Measurements from ENCODE around the gene VAV3. TPM values are rescaled to one million over a fixed set of nuclear protein-coding genes. Genes with fewer than 3 reads are reported as not detected.

The VAV3 gene
- total RNA-seq, 2 donors from 2014 or later: 73.0 to 135 TPM

GRCh38 chr1:107649023-107649422 is 316.0 kb downstream of the VAV3 start:
- no peaks in the 10 kb centered on the region for H3K9me3 ChIP-seq
- H3K4me3 ChIP-seq: no peak overlapping the region
- no peak for DNase-seq
- TF ChIP-seq CTCF (IDR thresholded peaks at IDR 0.05): no peak
- H3K27me3 ChIP-seq: no peaks in the 10 kb centered on the region
- H3K9ac ChIP-seq (ENCODE audit: low read depth in 2 of 2, low read length in 2 of 2): no peak overlapping the region
- intact Hi-C loops (cut with DNase I): no loop called here
- H3K27ac ChIP-seq: no peak overlapping the region
- H3K4me1 ChIP-seq: no peaks in the 10 kb centered on the region
- H3K36me3 ChIP-seq: no peaks in the 10 kb centered on the region

DNA sequence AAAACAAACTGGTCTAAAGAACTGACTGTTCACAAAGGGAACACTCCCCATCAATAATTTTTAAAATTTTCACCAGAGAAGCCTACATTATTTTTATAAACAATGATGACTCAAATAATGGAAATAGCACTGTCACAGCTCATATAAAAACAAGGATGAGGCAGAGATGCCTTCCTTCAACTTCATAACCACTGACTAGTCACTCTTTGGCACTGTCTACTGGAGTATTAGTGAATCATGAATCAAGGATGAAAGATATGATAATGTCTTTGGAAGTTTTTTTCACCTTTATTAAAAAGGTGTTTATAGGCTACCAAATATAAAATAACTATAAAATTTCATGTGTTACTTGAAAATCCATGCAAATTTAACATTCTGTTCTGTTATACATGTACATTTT is 316.9 kb downstream of the VAV3 start:
- TF ChIP-seq CTCF (IDR thresholded peaks at IDR 0.05): no peak
- Histone ChIP-seq H3K4me1 (no peaks in the 10 kb centered on the region), H3K36me3 (no peaks in the 10 kb centered on the region), H3K9me3 (no peaks in the 10 kb centered on the region), H3K27me3 (no peaks in the 10 kb centered on the region), H3K4me3 (no peak overlapping the region), H3K27ac (no peak overlapping the region), H3K9ac (ENCODE audit: low read depth in 2 of 2, low read length in 2 of 2) (no peak overlapping the region)
- no peak for DNase-seq
- intact Hi-C loops (cut with DNase I): no loop called here

DNA sequence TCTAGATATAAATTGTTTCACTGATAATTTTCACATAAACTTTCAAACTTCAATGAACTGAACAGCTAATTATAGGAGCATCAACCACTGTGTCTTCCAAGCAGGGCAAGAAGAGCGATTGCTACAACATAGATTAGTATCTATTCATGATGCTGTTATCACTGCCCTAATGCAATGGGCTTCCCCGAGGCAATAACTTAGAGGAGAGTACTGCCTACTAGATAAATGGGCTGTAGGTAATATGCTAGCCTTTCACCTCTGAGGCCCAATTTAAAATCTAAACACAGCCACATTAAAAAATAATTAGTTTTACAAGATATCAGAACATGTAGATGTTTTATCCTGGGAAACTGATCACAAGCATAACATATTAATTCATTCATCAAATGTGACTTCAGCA is 318.0 kb downstream of the VAV3 start:
- Histone ChIP-seq H3K36me3 (no peaks in the 10 kb centered on the region), H3K27me3 (no peaks in the 10 kb centered on the region), H3K9ac (ENCODE audit: low read depth in 2 of 2, low read length in 2 of 2) (no peak overlapping the region), H3K4me3 (no peak overlapping the region), H3K4me1 (no peaks in the 10 kb centered on the region), H3K27ac (no peak overlapping the region), H3K9me3 (no peaks in the 10 kb centered on the region)
- TF ChIP-seq CTCF (IDR thresholded peaks at IDR 0.05): no peak
- no peak for DNase-seq
- intact Hi-C loops (cut with DNase I): no loop called here

DNA sequence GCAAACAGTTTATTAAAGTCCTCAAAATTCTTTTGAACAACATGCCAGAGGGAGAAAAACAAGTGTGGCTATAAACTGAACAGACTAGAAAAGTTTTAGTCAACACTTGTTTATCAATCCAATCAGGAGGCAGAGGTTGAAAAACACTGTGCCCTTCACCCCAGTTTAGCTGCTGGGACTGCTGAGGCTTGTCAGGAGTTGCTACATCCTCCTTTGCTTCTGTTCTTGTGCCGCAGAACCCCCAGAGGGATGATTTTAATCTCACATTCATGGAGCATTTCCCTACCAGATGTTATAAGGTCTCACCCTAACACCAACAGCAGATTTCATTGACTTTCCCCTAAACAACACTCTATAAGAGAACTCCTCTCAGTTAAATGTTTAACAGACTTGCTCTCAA is 321.2 kb downstream of the VAV3 start:
- Histone ChIP-seq H3K9ac (ENCODE audit: low read depth in 2 of 2, low read length in 2 of 2) (no peak overlapping the region), H3K27ac (no peak overlapping the region), H3K4me3 (no peak overlapping the region), H3K27me3 (no peaks in the 10 kb centered on the region), H3K36me3 (no peaks in the 10 kb centered on the region), H3K9me3 (no peaks in the 10 kb centered on the region), H3K4me1 (no peaks in the 10 kb centered on the region)
- intact Hi-C loops (cut with DNase I): no loop called here
- no peak for DNase-seq
- TF ChIP-seq CTCF (IDR thresholded peaks at IDR 0.05): no peak

- no peaks in the 10 kb centered on the region for H3K9me3 ChIP-seq
- DNase-seq: no peak
- no peaks in the 10 kb centered on the region for H3K4me1 ChIP-seq
- no peaks in the 10 kb centered on the region for H3K27me3 ChIP-seq
- no peaks in the 10 kb centered on the region for H3K36me3 ChIP-seq
- no peak overlapping the region for H3K9ac ChIP-seq (ENCODE audit: low read depth in 2 of 2, low read length in 2 of 2)
- TF ChIP-seq CTCF (IDR thresholded peaks at IDR 0.05): no peak
- no peak overlapping the region for H3K27ac ChIP-seq
- no peak overlapping the region for H3K4me3 ChIP-seq
- intact Hi-C loops (cut with DNase I): no loop called here
Measured at GRCh38 chr1:107640207-107640606, 324.8 kb downstream of the VAV3 start.

- Histone ChIP-seq H3K27me3 (no peaks in the 10 kb centered on the region), H3K4me1 (no peaks in the 10 kb centered on the region), H3K27ac (no peak overlapping the region), H3K4me3 (no peak overlapping the region), H3K36me3 (no peaks in the 10 kb centered on the region), H3K9ac (ENCODE audit: low read depth in 2 of 2, low read length in 2 of 2) (no peak overlapping the region), H3K9me3 (no peaks in the 10 kb centered on the region)
- intact Hi-C loops (cut with DNase I): no loop called here
- DNase-seq: no peak
- no peak for TF ChIP-seq CTCF (IDR thresholded peaks at IDR 0.05)
Measured at GRCh38 chr1:107637101-107637500, 327.9 kb downstream of the VAV3 start.

Measured in colonic mucosa (tissue), 4 donors.